C4-2B (cell line): Measurements from ENCODE around the gene PRDX4.

Experiments
- CTCF ChIP-seq: fragments of 450-650 bp; conservative IDR thresholded peaks from 2 replicates; pipeline ENCODE4 v1.5.1; 2017; ENCODE audit warnings: mild to moderate bottlenecking
- ZFX ChIP-seq: fragments of 450-650 bp; IDR thresholded peaks from 2 replicates; pipeline ENCODE4 v1.6.1; 2017

GRCh38 chrX:23644744-23645143 is 22.5 kb upstream of the PRDX4 start:
- TF ChIP-seq CTCF (no peak), ZFX (no peak)
